ENCODE measurements around the gene SIN3B.
A peak's percentile ranks its signal among the peaks of the same experiment; 100 is the strongest.

Gene SIN3B

DNA sequence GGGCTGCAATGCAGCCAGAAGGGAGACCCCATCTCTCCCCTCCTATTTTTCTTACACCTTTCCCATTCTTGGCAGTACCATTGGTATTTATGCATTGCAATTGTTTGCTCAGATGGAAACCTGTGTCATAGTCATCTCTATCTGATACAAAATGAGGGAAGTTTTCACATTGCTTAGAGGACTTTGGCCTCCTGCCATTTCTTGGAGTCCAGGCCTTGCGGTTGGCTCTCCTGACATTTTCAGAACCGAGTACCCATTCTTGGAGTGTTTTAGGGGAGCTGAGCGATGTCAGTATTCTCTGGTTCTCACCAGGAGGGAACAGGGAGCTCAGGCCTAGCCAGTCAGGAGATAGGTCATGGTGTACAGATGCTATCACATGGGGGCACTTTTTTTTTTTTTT, 1.5 kb downstream of the SIN3B start:
- peaks cover 8% of the 10 kb centered on the region for H3K4me1 ChIP-seq (ENCODE audit: low read length)
- H3K79me2 ChIP-seq (ENCODE audit: low read length): peaks cover 11% of the 10 kb centered on the region
- DNase-seq: no peak
- H3K4me3 ChIP-seq (ENCODE audit: low read length): no peak overlapping the region
- no peak overlapping the region for H2AFZ ChIP-seq (ENCODE audit: low read length)
- H3K9me3 ChIP-seq (replicated peaks; ENCODE audit: insufficient read depth, low read length): no peaks in the 10 kb centered on the region
- H3K36me3 ChIP-seq (replicated peaks; ENCODE audit: insufficient read depth, low read length): no peaks in the 10 kb centered on the region
- H3F3A ChIP-seq (ENCODE audit: insufficient read depth, low read length): no peaks in the 10 kb centered on the region
- H4K20me1 ChIP-seq (ENCODE audit: insufficient read depth, low read length): no peaks in the 10 kb centered on the region
- no peaks in the 10 kb centered on the region for H3K9me2 ChIP-seq (replicated peaks; ENCODE audit: insufficient read depth, low read length)
- H3K27me3 ChIP-seq (replicated peaks; ENCODE audit: insufficient read depth, low read length): peaks cover 19% of the 10 kb centered on the region
- H3K4me2 ChIP-seq (ENCODE audit: low read depth, low read length): peak overlapping the region; percentile 86; the same call in 1 of the 2 replicates
- H3K27ac ChIP-seq (ENCODE audit: low read length): no peak overlapping the region
- TF ChIP-seq, protein P1, sequence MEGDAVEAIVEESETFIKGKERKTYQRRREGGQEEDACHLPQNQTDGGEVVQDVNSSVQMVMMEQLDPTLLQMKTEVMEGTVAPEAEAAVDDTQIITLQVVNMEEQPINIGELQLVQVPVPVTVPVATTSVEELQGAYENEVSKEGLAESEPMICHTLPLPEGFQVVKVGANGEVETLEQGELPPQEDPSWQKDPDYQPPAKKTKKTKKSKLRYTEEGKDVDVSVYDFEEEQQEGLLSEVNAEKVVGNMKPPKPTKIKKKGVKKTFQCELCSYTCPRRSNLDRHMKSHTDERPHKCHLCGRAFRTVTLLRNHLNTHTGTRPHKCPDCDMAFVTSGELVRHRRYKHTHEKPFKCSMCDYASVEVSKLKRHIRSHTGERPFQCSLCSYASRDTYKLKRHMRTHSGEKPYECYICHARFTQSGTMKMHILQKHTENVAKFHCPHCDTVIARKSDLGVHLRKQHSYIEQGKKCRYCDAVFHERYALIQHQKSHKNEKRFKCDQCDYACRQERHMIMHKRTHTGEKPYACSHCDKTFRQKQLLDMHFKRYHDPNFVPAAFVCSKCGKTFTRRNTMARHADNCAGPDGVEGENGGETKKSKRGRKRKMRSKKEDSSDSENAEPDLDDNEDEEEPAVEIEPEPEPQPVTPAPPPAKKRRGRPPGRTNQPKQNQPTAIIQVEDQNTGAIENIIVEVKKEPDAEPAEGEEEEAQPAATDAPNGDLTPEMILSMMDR (IDR thresholded peaks at IDR 0.05; ENCODE audit: low read length): no peak
- TF ChIP-seq EZH2 (optimal IDR thresholded peaks at IDR 0.05; ENCODE audit: low read depth, low read length): no peak
- H3K9ac ChIP-seq (ENCODE audit: low read length): no peak overlapping the region

DNA sequence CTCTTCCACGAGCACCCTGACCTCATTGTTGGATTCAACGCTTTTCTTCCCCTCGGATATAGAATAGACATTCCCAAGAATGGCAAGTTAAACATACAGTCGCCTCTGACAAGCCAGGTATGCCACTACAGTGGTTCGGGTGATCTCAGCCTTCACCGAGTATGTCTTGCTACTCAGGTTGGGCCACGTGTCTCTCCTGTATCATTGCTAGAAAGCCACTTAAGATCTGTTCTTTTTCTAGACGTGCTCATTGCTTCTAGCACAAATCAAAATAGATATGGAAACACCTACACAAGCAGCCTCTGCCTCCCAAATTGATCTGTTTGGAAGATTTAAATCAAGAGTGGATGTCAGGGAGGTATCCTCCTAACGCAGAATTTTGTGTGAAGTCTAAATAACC, 2.3 kb downstream of the SIN3B start:
- Histone ChIP-seq H3K4me1 (ENCODE audit: low read length) (peaks cover 8% of the 10 kb centered on the region), H3F3A (ENCODE audit: insufficient read depth, low read length) (no peaks in the 10 kb centered on the region), H3K36me3 (replicated peaks; ENCODE audit: insufficient read depth, low read length) (no peaks in the 10 kb centered on the region), H2AFZ (ENCODE audit: low read length) (no peak overlapping the region), H3K27ac (ENCODE audit: low read length) (no peak overlapping the region), H3K9ac (ENCODE audit: low read length) (no peak overlapping the region), H3K9me2 (replicated peaks; ENCODE audit: insufficient read depth, low read length) (no peaks in the 10 kb centered on the region), H3K4me3 (ENCODE audit: low read length) (no peak overlapping the region), H4K20me1 (ENCODE audit: insufficient read depth, low read length) (no peaks in the 10 kb centered on the region), H3K4me2 (ENCODE audit: low read depth, low read length) (no peak overlapping the region), H3K27me3 (replicated peaks; ENCODE audit: insufficient read depth, low read length) (peaks cover 10% of the 10 kb centered on the region), H3K79me2 (ENCODE audit: low read length) (peaks cover 11% of the 10 kb centered on the region), H3K9me3 (replicated peaks; ENCODE audit: insufficient read depth, low read length) (no peaks in the 10 kb centered on the region)
- no peak for TF ChIP-seq EZH2 (optimal IDR thresholded peaks at IDR 0.05; ENCODE audit: low read depth, low read length)
- no peak for TF ChIP-seq EZH2phosphoT487 (IDR thresholded peaks at IDR 0.05; ENCODE audit: low read length)
- TF ChIP-seq, protein P1 (IDR thresholded peaks at IDR 0.05; ENCODE audit: low read length): no peak
- no peak for DNase-seq

DNA sequence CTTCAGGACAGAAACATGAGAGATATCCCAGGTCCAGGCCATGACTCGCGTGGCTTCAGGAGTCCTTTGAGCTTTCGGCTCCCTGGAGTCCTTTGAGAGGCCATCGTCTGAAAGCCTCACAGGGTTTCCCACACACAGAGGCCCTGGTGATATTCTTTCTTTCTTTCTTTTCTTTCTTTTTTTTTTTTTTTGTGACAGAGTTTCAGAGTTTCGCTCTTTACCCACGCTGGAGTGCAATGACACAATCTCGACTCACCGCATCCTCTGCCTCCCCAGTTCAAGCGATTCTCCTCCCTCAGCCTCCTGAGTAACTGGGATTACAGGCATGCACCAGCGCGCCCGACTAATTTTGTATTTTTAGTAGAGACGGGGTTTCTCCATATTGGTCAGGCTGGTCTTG, 5.5 kb downstream of the SIN3B start:
- H4K20me1 ChIP-seq (ENCODE audit: insufficient read depth, low read length): no peaks in the 10 kb centered on the region
- H3K4me2 ChIP-seq (ENCODE audit: low read depth, low read length): no peak overlapping the region
- no peaks in the 10 kb centered on the region for H3K36me3 ChIP-seq (replicated peaks; ENCODE audit: insufficient read depth, low read length)

More for the DNA sequence above, 5.5 kb downstream of the SIN3B start:
- Histone ChIP-seq H3K4me3 (ENCODE audit: low read length) (no peak overlapping the region), H2AFZ (ENCODE audit: low read length) (no peak overlapping the region), H3K9me3 (replicated peaks; ENCODE audit: insufficient read depth, low read length) (no peaks in the 10 kb centered on the region), H3K27ac (ENCODE audit: low read length) (no peak overlapping the region), H3K79me2 (ENCODE audit: low read length) (peaks cover 8% of the 10 kb centered on the region), H3K9me2 (replicated peaks; ENCODE audit: insufficient read depth, low read length) (no peaks in the 10 kb centered on the region), H3K4me1 (ENCODE audit: low read length) (peaks cover 5% of the 10 kb centered on the region), H3K27me3 (replicated peaks; ENCODE audit: insufficient read depth, low read length) (no peaks in the 10 kb centered on the region), H3K9ac (ENCODE audit: low read length) (no peak overlapping the region), H3F3A (ENCODE audit: insufficient read depth, low read length) (no peaks in the 10 kb centered on the region)
- TF ChIP-seq EZH2phosphoT487 (IDR thresholded peaks at IDR 0.05; ENCODE audit: low read length): no peak
- no peak for TF ChIP-seq EZH2 (optimal IDR thresholded peaks at IDR 0.05; ENCODE audit: low read depth, low read length)
- TF ChIP-seq, protein P1 (IDR thresholded peaks at IDR 0.05; ENCODE audit: low read length): no peak
- DNase-seq: no peak
